ENCODE results near the gene LRRC37A3.
"Not testable (repeated sequence)": the region's sequence is repeated elsewhere in the genome, so short reads cannot be mapped to it uniquely, and the experiment has no call there.

Gene LRRC37A3

DNA sequence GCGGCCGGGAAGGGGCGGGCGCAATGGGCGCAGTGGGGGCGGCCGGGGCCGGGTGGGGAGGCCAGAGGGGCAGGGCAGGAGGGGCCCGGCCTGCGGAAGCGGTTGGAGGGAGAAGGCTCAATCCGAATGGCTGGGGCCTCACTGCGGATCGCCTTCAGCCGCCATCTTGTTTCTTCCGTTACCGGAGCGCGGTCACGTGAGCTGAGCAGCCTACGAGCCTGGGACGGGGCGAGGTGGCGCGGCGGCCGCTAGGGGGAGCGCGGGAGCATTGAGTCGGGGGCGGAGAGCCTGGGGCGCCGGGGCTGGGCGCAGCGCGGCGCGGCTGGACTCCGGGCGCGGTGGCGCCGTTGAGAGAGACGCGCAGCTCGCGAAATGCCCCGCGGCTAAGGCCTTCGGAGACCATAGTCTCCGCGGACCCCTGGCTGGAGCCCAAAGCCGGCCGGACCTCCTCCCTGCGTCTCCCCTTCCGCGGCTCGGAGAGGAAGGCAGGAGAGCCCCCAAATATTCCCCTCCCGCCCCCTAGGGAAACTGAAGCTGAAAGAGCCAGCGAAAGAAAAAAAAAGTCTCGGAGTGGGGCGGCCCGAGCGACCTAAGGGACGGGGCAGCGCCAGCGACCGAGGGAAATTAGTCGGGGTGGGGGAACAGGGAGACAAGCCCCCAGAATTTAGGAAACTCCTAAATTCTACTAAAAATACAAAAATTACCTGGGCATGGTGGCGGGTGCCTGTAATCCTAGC, at the start of gene LRRC37A3:
LRRC37A3 (minus strand) TSS at position 190 of the 737 bp plus-strand sequence. CDS start 22,221 bp downstream, outside the sequence.
- H3K4me1 ChIP-seq; H3K9me3 ChIP-seq; intact Hi-C loops (cut with DNase I; ENCODE audit: low total_unique reads); H3K27me3 ChIP-seq; H3K36me3 ChIP-seq: not testable (repeated sequence)
- peak; percentile 98 for DNase-seq
- Histone ChIP-seq H3K27ac (peak within 1 kb of the TSS; percentile 83 to 86), H3K4me3 (peak within 1 kb of the TSS; percentile 58 to 85)
- TF ChIP-seq, protein P1, sequence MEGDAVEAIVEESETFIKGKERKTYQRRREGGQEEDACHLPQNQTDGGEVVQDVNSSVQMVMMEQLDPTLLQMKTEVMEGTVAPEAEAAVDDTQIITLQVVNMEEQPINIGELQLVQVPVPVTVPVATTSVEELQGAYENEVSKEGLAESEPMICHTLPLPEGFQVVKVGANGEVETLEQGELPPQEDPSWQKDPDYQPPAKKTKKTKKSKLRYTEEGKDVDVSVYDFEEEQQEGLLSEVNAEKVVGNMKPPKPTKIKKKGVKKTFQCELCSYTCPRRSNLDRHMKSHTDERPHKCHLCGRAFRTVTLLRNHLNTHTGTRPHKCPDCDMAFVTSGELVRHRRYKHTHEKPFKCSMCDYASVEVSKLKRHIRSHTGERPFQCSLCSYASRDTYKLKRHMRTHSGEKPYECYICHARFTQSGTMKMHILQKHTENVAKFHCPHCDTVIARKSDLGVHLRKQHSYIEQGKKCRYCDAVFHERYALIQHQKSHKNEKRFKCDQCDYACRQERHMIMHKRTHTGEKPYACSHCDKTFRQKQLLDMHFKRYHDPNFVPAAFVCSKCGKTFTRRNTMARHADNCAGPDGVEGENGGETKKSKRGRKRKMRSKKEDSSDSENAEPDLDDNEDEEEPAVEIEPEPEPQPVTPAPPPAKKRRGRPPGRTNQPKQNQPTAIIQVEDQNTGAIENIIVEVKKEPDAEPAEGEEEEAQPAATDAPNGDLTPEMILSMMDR (IDR thresholded peaks at IDR 0.05): peak; percentile 93 to 97

DNA sequence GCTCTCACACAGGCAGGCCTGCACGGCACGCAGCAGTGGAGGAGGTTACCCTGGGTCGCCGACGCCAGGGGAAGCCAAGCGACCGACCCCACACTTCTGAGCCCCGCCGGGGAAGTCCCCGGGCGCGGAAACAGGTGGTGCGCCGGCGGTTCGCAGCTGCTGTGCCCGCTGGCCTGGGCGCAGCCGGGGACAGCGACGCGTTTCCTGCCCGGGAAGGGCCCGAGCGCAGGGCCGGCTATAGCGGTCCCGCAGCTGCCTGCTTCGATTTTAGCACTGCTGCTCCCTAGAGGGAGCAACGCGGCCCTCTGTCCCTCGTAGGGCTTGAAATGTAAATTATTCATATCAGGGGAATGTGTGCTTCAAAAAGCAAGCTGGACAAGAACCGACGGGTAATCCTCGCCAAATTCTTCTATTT, 46.6 kb upstream of the LRRC37A3 start:
- H3K36me3 ChIP-seq: peaks cover 0 to 14% (median 6%) of the 10 kb centered on the region in 3 donors
- intact Hi-C loops (cut with DNase I; ENCODE audit: low total_unique reads): not testable (repeated sequence)

DNA sequence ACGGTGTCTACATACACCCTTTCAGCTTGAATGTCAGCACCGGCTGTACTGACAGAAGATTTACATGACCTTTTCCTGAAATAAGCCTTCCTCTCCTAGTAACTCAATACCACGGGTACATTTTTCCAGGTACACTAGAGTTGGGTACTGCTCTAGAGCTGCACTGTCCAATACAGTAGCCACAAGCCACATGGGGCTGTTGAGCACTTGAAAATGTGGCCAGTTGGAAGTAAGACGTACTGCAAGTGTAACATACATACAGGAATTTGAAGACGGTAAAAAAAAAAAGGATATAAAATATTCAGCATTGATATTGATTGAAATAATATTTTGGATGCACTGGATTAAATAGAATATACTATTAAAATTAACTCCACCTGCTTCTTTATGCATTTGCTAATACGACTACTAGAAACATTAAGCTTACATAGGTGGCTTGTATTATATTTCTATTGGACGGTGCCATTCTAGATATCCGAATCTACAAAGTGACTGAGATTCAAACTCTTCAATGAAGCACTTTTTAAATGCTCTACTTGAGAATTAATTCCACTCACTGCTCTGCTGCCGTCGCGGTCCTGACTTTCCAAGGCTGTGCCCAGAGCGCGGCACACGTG, 46.1 kb upstream of the LRRC37A3 start:
- peaks cover 0 to 21% (median 6%) of the 10 kb centered on the region in 4 donors for H3K4me1 ChIP-seq
- peak overlapping the region; percentile 47 to 48 for H3K4me3 ChIP-seq
- H3K27me3 ChIP-seq; H3K9me3 ChIP-seq; DNase-seq; H3K36me3 ChIP-seq; intact Hi-C loops (cut with DNase I; ENCODE audit: low total_unique reads): not testable (repeated sequence)
- peak overlapping the region; percentile 36 to 74 for H3K27ac ChIP-seq

More for the DNA sequence above, 46.6 kb upstream of the LRRC37A3 start:
- not testable (repeated sequence) for H3K9me3 ChIP-seq, H3K27me3 ChIP-seq
- H3K4me3 ChIP-seq: peak overlapping the region; percentile 47 to 48
- DNase-seq: peak; percentile 42 to 84
- TF ChIP-seq, protein P1 (IDR thresholded peaks at IDR 0.05): peak; percentile 14 to 23
- peaks cover 0 to 21% (median 6%) of the 10 kb centered on the region in 4 donors for H3K4me1 ChIP-seq
- peak overlapping the region; percentile 36 to 74 for H3K27ac ChIP-seq

DNA sequence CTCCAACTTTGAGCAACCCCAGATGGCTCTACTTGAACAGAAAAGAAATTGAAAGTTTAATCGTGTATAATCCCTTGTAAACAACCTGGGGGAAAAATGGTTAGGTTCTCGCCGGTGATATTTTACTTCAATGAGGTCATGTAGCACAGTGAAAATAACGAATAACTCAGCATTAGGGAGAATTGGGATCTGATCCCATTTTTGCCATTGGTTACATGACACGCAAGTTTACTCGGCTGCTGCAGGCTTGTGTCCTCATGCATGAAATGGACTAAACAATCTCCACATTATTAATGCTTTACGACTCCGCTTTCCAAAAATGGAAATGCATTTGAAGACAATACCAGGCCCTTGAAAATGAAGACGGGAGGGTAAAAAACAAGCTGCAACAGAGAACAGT, 45.5 kb upstream of the LRRC37A3 start:
- Histone ChIP-seq H3K9me3 (no peaks in the 10 kb centered on the region), H3K27ac (no peak overlapping the region), H3K4me1 (peaks cover 0 to 21% (median 6%) of the 10 kb centered on the region in 4 donors), H3K27me3 (no peaks in the 10 kb centered on the region), H3K4me3 (no peak overlapping the region), H3K36me3 (peaks cover 0 to 6% (median 0%) of the 10 kb centered on the region in 3 donors)
- intact Hi-C loops (cut with DNase I; ENCODE audit: low total_unique reads): no loop called here
- TF ChIP-seq, protein P1 (IDR thresholded peaks at IDR 0.05): no peak
- DNase-seq: no peak

DNA sequence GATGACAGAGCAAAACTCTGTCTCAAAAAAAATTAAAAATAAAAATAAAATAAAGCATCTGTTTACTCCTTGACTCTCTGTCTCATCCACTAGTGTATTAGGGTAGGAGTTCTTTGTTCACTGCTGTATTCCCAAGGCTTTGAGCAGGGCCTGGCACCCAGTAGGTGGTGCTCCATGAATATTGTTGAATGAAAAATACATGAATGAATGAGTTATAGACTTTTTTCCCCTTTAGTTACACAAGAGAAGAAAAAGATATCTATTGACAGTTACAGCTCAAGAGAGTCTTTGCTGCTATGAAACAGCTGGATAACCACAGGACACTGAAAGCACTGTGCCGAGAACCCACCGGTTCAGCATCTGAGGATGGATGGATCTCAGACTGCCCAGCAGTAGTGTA, 44.5 kb upstream of the LRRC37A3 start:
- intact Hi-C loops (cut with DNase I; ENCODE audit: low total_unique reads); H3K9me3 ChIP-seq; DNase-seq; H3K27ac ChIP-seq; H3K4me3 ChIP-seq; H3K27me3 ChIP-seq; H3K36me3 ChIP-seq: not testable (repeated sequence)
- H3K4me1 ChIP-seq: peaks cover 0 to 21% (median 6%) of the 10 kb centered on the region in 4 donors

DNA sequence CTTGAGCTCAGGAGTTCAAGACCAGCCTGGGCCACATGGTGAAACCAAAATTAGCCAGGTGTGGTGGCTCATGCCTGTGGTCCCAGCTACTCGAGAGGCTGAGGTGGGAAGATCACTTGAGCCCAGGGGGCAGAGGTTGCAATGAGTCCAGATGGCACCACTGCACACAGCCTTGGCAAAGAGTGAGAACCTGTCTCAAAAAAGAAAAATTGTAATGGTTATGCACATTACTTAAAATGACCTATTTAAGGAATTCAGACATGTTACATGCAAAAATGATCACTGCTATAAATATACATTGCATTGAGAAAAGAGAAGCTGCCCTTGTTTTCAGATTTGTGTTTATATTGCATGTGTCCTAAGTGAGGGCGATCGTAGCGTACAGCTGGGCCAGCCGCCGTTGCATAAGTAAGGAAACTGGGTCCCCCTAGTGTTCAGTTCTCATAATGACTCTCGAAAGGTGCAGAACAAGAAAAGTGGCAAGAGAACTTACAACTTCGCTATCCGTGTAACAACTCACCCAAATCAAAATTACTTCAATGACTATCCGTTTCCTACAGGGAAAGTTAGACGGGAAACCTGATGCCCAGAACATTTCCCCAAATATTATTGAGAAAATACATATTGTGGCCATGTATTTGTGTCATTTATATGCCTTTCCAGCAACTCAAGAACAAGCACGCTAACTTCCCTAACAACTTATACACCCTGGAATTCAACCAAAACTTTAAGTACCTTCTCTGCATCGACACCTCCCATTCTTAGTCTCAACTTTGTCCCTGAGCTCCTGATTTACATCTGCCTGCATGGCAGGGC, 42.5 kb upstream of the LRRC37A3 start:
- H3K4me3 ChIP-seq; H3K9me3 ChIP-seq; intact Hi-C loops (cut with DNase I; ENCODE audit: low total_unique reads); H3K36me3 ChIP-seq; H3K27me3 ChIP-seq: not testable (repeated sequence)
- H3K27ac ChIP-seq: peak overlapping the region in 1 of 2 donors; percentile 49
- peak in 1 of 2 donors; percentile 60 for DNase-seq
- TF ChIP-seq, protein P1 (IDR thresholded peaks at IDR 0.05): peak; percentile 66 to 84
- peaks cover 0 to 21% (median 6%) of the 10 kb centered on the region in 4 donors for H3K4me1 ChIP-seq

Data from tibial artery (tissue), 4 donors.